Neural crest cell (in vitro differentiated cells): ENCODE data around the gene GABBR2. TPM values are rescaled to one million over a fixed set of nuclear protein-coding genes. Genes with fewer than 3 reads are reported as not detected.

ENCODE experiments used
- DNase-seq: peaks from one replicate; pipeline ENCODE4 v3.0.0; 2021; ENCODE audit warnings: low read depth, mixed read lengths, low spot score
- H3K27ac Mint-ChIP-seq: one replicate; pipeline ENCODE4 v1.8.0; 2021; ENCODE audit warnings: mild to moderate bottlenecking, mixed read lengths; ENCODE audit not compliant: unreplicated experiment
- H3K27me3 Mint-ChIP-seq: 2 replicates; pipeline ENCODE4 v1.8.0; 2021; ENCODE audit warnings: low read depth, mild to moderate bottlenecking, mixed read lengths
- H3K36me3 Mint-ChIP-seq: 2 replicates; pipeline ENCODE4 v1.8.0; 2021; ENCODE audit warnings: low read depth, mild to moderate bottlenecking, mixed read lengths
- H3K4me1 Mint-ChIP-seq: 2 replicates; pipeline ENCODE4 v1.8.0; 2021; ENCODE audit warnings: mixed read lengths
- H3K4me3 Mint-ChIP-seq: one replicate; pipeline ENCODE4 v1.8.0; 2021; ENCODE audit warnings: mild to moderate bottlenecking, mixed read lengths
- H3K9me3 Mint-ChIP-seq: 2 replicates; pipeline ENCODE4 v1.8.0; 2021; ENCODE audit warnings: mixed read lengths
- CTCF ChIP-seq: fragments of 200-600 bp; sonication (generic); conservative IDR thresholded peaks from 2 replicates; pipeline ENCODE4 v1.5.0; 2021; ENCODE audit warnings: antibody characterized with exemption, mild to moderate bottlenecking
- total RNA-seq: library from RNA; stranded (reverse); gene quantifications from 2 replicates; pipeline ENCODE4 v1.2.1, GENCODE V29; 2021

Gene GABBR2
- total RNA-seq, 1 donor from 2014 or later: 0.84 TPM

- no peak overlapping the region for H3K27ac Mint-ChIP-seq
- no peaks in the 10 kb centered on the region for H3K36me3 Mint-ChIP-seq
Measured at GRCh38 chr9:98602839-98603500, 105.8 kb downstream of the GABBR2 start.

GRCh38 chr9:98600631-98601030 is 108.1 kb downstream of the GABBR2 start:
- H3K9me3 Mint-ChIP-seq: no peaks in the 10 kb centered on the region
- no peak overlapping the region for H3K4me3 Mint-ChIP-seq
- no peaks in the 10 kb centered on the region for H3K27me3 Mint-ChIP-seq
- DNase-seq: no peak
- H3K36me3 Mint-ChIP-seq: no peaks in the 10 kb centered on the region
- TF ChIP-seq CTCF: no peak
- no peak overlapping the region for H3K27ac Mint-ChIP-seq
- H3K4me1 Mint-ChIP-seq: peaks cover 3% of the 10 kb centered on the region

More at GRCh38 chr9:98602839-98603500, 105.8 kb downstream of the GABBR2 start:
- no peak for TF ChIP-seq CTCF
- Mint-ChIP-seq H3K4me3 (no peak overlapping the region), H3K4me1 (peaks cover 3% of the 10 kb centered on the region), H3K27me3 (peaks cover 4% of the 10 kb centered on the region), H3K9me3 (no peaks in the 10 kb centered on the region)
- no peak for DNase-seq

- Mint-ChIP-seq H3K4me1 (peaks cover 3% of the 10 kb centered on the region), H3K27me3 (no peaks in the 10 kb centered on the region), H3K36me3 (no peaks in the 10 kb centered on the region), H3K4me3 (no peak overlapping the region), H3K27ac (no peak overlapping the region), H3K9me3 (no peaks in the 10 kb centered on the region)
- TF ChIP-seq CTCF: no peak
- no peak for DNase-seq
Measured at GRCh38 chr9:98599566-98600216, 109.0 kb downstream of the GABBR2 start.

- no peak for DNase-seq
- no peak for TF ChIP-seq CTCF
- no peaks in the 10 kb centered on the region for H3K9me3 Mint-ChIP-seq
- no peaks in the 10 kb centered on the region for H3K27me3 Mint-ChIP-seq
- H3K4me3 Mint-ChIP-seq: no peak overlapping the region
- no peaks in the 10 kb centered on the region for H3K36me3 Mint-ChIP-seq
- H3K27ac Mint-ChIP-seq: no peak overlapping the region
- peaks cover 3% of the 10 kb centered on the region for H3K4me1 Mint-ChIP-seq
Measured at GRCh38 chr9:98598861-98599260, 109.9 kb downstream of the GABBR2 start.

GRCh38 chr9:98597236-98597771 is 111.4 kb downstream of the GABBR2 start:
- Mint-ChIP-seq H3K36me3 (no peaks in the 10 kb centered on the region), H3K9me3 (no peaks in the 10 kb centered on the region), H3K4me1 (no peaks in the 10 kb centered on the region), H3K27ac (no peak overlapping the region), H3K27me3 (no peaks in the 10 kb centered on the region), H3K4me3 (no peak overlapping the region)
- no peak for TF ChIP-seq CTCF
- DNase-seq: no peak
